NK-92 (cell line): Measurements from ENCODE around the gene CFAP46.
"Not testable (repeated sequence)": the region's sequence is repeated elsewhere in the genome, so short reads cannot be mapped to it uniquely, and the experiment has no call there.

Experiments used
- DNase-seq: peaks from one replicate; lab custom pipeline; 2025; ENCODE audit not compliant: unreplicated experiment; lab: John Stamatoyannopoulos, UW

Gene CFAP46

GRCh38 chr10:132832186-132832969 lies 110.0 kb downstream of the CFAP46 start:
- DNase-seq = no peak

- no peak for DNase-seq
Measured at GRCh38 chr10:132829403-132829802, 113.0 kb downstream of the CFAP46 start.

GRCh38 chr10:132828681-132829080 lies 113.7 kb downstream of the CFAP46 start:
- no peak for DNase-seq

GRCh38 chr10:132827861-132828539 lies 114.4 kb downstream of the CFAP46 start:
- no peak for DNase-seq

- no peak for DNase-seq
Measured at GRCh38 chr10:132827423-132827789, 115.0 kb downstream of the CFAP46 start.

- no peak for DNase-seq
Measured at GRCh38 chr10:132826524-132827422, 115.6 kb downstream of the CFAP46 start.

GRCh38 chr10:132825783-132826523 lies 116.4 kb downstream of the CFAP46 start:
- DNase-seq = not testable (repeated sequence)

GRCh38 chr10:132820056-132820455 lies 122.3 kb downstream of the CFAP46 start:
- no peak for DNase-seq

- no peak for DNase-seq
Measured at GRCh38 chr10:132817701-132818211, 124.6 kb downstream of the CFAP46 start.

GRCh38 chr10:132816718-132817117 lies 125.7 kb downstream of the CFAP46 start:
- no peak for DNase-seq

GRCh38 chr10:132815168-132815857 lies 127.1 kb downstream of the CFAP46 start:
- DNase-seq = no peak

GRCh38 chr10:132814469-132814856 lies 127.9 kb downstream of the CFAP46 start:
- no peak for DNase-seq

GRCh38 chr10:132813560-132814468 lies 128.6 kb downstream of the CFAP46 start:
- DNase-seq = no peak

- no peak for DNase-seq
Measured at GRCh38 chr10:132813001-132813401, 129.4 kb downstream of the CFAP46 start.

- DNase-seq = no peak
Measured at GRCh38 chr10:132812520-132812919, 129.8 kb downstream of the CFAP46 start.

- DNase-seq = no peak
Measured at GRCh38 chr10:132811891-132812481, 130.4 kb downstream of the CFAP46 start.

- DNase-seq = no peak
Measured at GRCh38 chr10:132810807-132811700, 131.3 kb downstream of the CFAP46 start.
